Measurements from ENCODE around the gene OR52N5.

OR52N5 gene

GRCh38 chr11:5749836-5750235 lies 33.3 kb downstream of the OR52N5 start:
- TF ChIP-seq CTCF (conservative IDR thresholded peaks at IDR 0.05; ENCODE audit: low read length), result no peak
- no peak for DNase-seq (ENCODE audit: low read depth)
- H3K4me3 ChIP-seq (ENCODE audit: low read length), result no peak overlapping the region

GRCh38 chr11:5746614-5747013 lies 36.5 kb downstream of the OR52N5 start:
- no peak for DNase-seq (ENCODE audit: low read depth)
- no peak for TF ChIP-seq CTCF (conservative IDR thresholded peaks at IDR 0.05; ENCODE audit: low read length)
- H3K4me3 ChIP-seq (ENCODE audit: low read length), result no peak overlapping the region

- DNase-seq (ENCODE audit: low read depth), result no peak
- no peak for TF ChIP-seq CTCF (conservative IDR thresholded peaks at IDR 0.05; ENCODE audit: low read length)
Observed at GRCh38 chr11:5738431-5738830, 44.7 kb downstream of the OR52N5 start.

GRCh38 chr11:5737670-5738392 lies 45.3 kb downstream of the OR52N5 start:
- no peak for DNase-seq (ENCODE audit: low read depth)
- no peak overlapping the region for H3K4me3 ChIP-seq (ENCODE audit: low read length)
- TF ChIP-seq CTCF (conservative IDR thresholded peaks at IDR 0.05; ENCODE audit: low read length), result no peak

More at GRCh38 chr11:5738431-5738830, 44.7 kb downstream of the OR52N5 start:
- no peak overlapping the region for H3K4me3 ChIP-seq (ENCODE audit: low read length)

GRCh38 chr11:5737091-5737490 lies 46.1 kb downstream of the OR52N5 start:
- TF ChIP-seq CTCF (conservative IDR thresholded peaks at IDR 0.05; ENCODE audit: low read length), result no peak
- H3K4me3 ChIP-seq (ENCODE audit: low read length), result no peak overlapping the region
- DNase-seq (ENCODE audit: low read depth), result peak; percentile 49

- TF ChIP-seq CTCF (conservative IDR thresholded peaks at IDR 0.05; ENCODE audit: low read length), result no peak
- DNase-seq (ENCODE audit: low read depth), result no peak
- no peak within 1 kb of the TSS for H3K4me3 ChIP-seq (ENCODE audit: low read length)
Observed at GRCh38 chr11:5736396-5736795, 46.8 kb downstream of the OR52N5 start, which contains the start of gene OR56B1. TSS of gene OR56B1 (plus strand) at chr11:5736448. CDS start at chr11:5736517, 69 bp downstream.

- H3K4me3 ChIP-seq (ENCODE audit: low read length), result no peak overlapping the region
- DNase-seq (ENCODE audit: low read depth), result no peak
- no peak for TF ChIP-seq CTCF (conservative IDR thresholded peaks at IDR 0.05; ENCODE audit: low read length)
Observed at GRCh38 chr11:5727691-5728090, 55.5 kb downstream of the OR52N5 start.

Data from AG10803 (cell line).